PC-3 (cell line): ENCODE measurements around the gene CAPZB.

ENCODE experiments used
- CTCF ChIP-seq: fragments of 300-600 bp; sonication (generic); conservative IDR thresholded peaks from 2 replicates; pipeline ENCODE4 v1.5.1; 2017; ENCODE audit warnings: antibody characterized with exemption, low read depth, mild to moderate bottlenecking, low read length
- EZH2 ChIP-seq: fragments of 300-600 bp; sonication (generic); IDR thresholded peaks from one replicate; pipeline ENCODE4 v1.6.1; 2017; ENCODE audit warnings: antibody characterized with exemption, mild to moderate bottlenecking, low read length; ENCODE audit not compliant: unreplicated experiment

- no peak for TF ChIP-seq EZH2
- no peak for TF ChIP-seq CTCF
These were observed 22.2 kb upstream of the CAPZB start for GRCh38 chr1:19507516-19507915.
